ENCODE measurements around the gene CD84. TPM values are rescaled to one million over a fixed set of nuclear protein-coding genes. Genes with fewer than 3 reads are reported as not detected.

Gene CD84
- total and polyA plus RNA-seq, 2 experiments from 2014 or later = not detected

DNA sequence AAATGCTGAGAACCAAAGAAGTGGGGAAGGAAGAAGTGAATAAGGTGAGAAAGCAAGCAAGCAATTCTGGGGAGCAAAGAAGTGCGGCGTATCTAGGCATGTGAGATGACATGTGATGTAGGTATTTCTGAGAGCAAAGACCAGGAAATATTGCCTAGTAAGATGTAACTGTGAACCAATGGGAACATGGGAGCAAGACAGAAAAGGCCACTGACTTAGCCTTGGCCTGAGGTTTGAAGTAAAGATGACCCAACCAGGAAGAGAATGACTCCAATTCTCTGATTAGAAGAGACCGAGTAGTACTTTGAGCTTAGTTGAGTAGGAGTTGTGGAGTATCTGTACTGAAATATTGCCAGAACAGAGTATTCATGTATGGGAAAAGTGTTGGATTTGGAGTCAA lies 87.3 kb downstream of the CD84 start:
- TF ChIP-seq, protein P1, sequence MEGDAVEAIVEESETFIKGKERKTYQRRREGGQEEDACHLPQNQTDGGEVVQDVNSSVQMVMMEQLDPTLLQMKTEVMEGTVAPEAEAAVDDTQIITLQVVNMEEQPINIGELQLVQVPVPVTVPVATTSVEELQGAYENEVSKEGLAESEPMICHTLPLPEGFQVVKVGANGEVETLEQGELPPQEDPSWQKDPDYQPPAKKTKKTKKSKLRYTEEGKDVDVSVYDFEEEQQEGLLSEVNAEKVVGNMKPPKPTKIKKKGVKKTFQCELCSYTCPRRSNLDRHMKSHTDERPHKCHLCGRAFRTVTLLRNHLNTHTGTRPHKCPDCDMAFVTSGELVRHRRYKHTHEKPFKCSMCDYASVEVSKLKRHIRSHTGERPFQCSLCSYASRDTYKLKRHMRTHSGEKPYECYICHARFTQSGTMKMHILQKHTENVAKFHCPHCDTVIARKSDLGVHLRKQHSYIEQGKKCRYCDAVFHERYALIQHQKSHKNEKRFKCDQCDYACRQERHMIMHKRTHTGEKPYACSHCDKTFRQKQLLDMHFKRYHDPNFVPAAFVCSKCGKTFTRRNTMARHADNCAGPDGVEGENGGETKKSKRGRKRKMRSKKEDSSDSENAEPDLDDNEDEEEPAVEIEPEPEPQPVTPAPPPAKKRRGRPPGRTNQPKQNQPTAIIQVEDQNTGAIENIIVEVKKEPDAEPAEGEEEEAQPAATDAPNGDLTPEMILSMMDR (IDR thresholded peaks at IDR 0.05; ENCODE audit: low read depth, low read length) = no peak
- H3K4me1 ChIP-seq (ENCODE audit: low read depth) = no peaks in the 10 kb centered on the region
- H3K27ac ChIP-seq = no peak overlapping the region
- no peaks in the 10 kb centered on the region for H3K36me3 ChIP-seq
- peaks cover 5% of the 10 kb centered on the region for H3K27me3 ChIP-seq
- no peak overlapping the region for H3K4me3 ChIP-seq
- DNase-seq (ENCODE audit: low read depth in 1 of 2, low spot score in 1 of 2) = no peak
- H3K9me3 ChIP-seq (ENCODE audit: low read depth) = no peaks in the 10 kb centered on the region

Other genes with a start within 250 kb of the CD84 start
- gene COPA, start 236.2 kb downstream of the CD84 start, total RNA-seq = 115 and 129 TPM in 2 replicates
- 139 and 157 TPM in 2 replicates for gene COPA, start 236.2 kb downstream of the CD84 start, polyA plus RNA-seq
- gene NCSTN, start 236.1 kb downstream of the CD84 start, total RNA-seq = 55.4 and 65.8 TPM in 2 replicates
- 97.8 and 113 TPM in 2 replicates for gene NCSTN, start 236.1 kb downstream of the CD84 start, polyA plus RNA-seq
- 0.11 and 0.12 TPM in 2 replicates for gene NHLH1, start 212.4 kb downstream of the CD84 start, total RNA-seq
- gene NHLH1, start 212.4 kb downstream of the CD84 start, polyA plus RNA-seq = 1.6 TPM in 1 of 2 replicates, not detected in the other
- 14.1 and 24.6 TPM in 2 replicates for gene VANGL2, start 178.9 kb downstream of the CD84 start, total RNA-seq
- gene VANGL2, start 178.9 kb downstream of the CD84 start, polyA plus RNA-seq = 15.2 and 22.0 TPM in 2 replicates
- gene SLAMF6, start 56.2 kb downstream of the CD84 start, total RNA-seq = not detected in 2 replicates
- gene SLAMF6, start 56.2 kb downstream of the CD84 start, polyA plus RNA-seq = not detected in 2 replicates
- not detected in 2 replicates for gene SLAMF1, start 67.5 kb upstream of the CD84 start, total RNA-seq
- gene SLAMF1, start 67.5 kb upstream of the CD84 start, polyA plus RNA-seq = 0.10 TPM in 1 of 2 replicates, not detected in the other
- not detected in 2 replicates for gene CD48, start 132.3 kb upstream of the CD84 start, total RNA-seq
- gene CD48, start 132.3 kb upstream of the CD84 start, polyA plus RNA-seq = 0.26 TPM in 1 of 2 replicates, not detected in the other
- not detected in 2 replicates for gene SLAMF7, start 159.8 kb upstream of the CD84 start, total RNA-seq
- gene SLAMF7, start 159.8 kb upstream of the CD84 start, polyA plus RNA-seq = 0.25 TPM in 1 of 2 replicates, not detected in the other
- not detected in 2 replicates for gene LY9, start 216.7 kb upstream of the CD84 start, total RNA-seq
- not detected in 2 replicates for gene LY9, start 216.7 kb upstream of the CD84 start, polyA plus RNA-seq

Measured in cardiac muscle cell (in vitro differentiated cells and primary cell).